GM12872 (cell line): Measurements from ENCODE around the gene BCAT1.

Experiments
- TF ChIP-seq, protein P1 (sequence below): IDR thresholded peaks from 3 replicates; pipeline ENCODE4 v1.5.1; 2011; ENCODE audit warnings: low read depth, mild to moderate bottlenecking, low read length, moderate library complexity; ENCODE audit not compliant: insufficient read depth

The BCAT1 gene

DNA sequence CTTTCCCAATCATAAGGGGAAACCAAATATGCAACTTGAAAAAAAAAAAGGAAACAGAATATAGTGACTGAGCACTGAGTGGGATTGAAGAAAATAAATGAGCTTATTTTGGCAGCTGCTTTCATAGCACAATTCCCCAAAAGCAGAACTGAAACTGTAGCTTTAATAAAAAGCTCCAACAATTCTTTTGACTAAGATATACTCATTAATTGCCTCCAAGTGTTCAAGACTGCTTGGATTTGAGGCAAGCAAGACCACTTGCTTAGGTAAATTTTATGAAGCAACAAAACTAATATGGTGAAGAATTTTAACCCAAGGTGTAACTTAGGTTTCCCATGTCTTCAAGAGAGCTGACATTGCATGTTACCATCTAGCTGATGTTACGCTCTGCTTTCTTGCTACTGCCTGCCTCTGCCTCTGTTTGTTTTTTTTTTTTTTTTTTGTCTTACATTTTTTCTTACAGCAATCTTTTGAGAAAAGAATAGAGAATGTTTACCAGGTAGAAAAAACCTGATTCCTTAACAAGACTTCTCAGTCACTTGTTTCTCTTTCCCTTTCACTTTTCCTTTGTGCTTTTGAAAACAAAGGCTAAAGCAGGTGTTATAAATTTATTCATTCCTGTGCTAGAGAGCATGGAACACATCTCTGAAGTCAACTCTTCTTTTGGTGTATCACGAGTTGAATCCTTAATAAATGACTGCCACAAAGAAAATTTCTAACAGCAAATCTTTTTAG, 134.4 kb downstream of the BCAT1 start:
- TF ChIP-seq, protein P1, sequence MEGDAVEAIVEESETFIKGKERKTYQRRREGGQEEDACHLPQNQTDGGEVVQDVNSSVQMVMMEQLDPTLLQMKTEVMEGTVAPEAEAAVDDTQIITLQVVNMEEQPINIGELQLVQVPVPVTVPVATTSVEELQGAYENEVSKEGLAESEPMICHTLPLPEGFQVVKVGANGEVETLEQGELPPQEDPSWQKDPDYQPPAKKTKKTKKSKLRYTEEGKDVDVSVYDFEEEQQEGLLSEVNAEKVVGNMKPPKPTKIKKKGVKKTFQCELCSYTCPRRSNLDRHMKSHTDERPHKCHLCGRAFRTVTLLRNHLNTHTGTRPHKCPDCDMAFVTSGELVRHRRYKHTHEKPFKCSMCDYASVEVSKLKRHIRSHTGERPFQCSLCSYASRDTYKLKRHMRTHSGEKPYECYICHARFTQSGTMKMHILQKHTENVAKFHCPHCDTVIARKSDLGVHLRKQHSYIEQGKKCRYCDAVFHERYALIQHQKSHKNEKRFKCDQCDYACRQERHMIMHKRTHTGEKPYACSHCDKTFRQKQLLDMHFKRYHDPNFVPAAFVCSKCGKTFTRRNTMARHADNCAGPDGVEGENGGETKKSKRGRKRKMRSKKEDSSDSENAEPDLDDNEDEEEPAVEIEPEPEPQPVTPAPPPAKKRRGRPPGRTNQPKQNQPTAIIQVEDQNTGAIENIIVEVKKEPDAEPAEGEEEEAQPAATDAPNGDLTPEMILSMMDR, result no peak

DNA sequence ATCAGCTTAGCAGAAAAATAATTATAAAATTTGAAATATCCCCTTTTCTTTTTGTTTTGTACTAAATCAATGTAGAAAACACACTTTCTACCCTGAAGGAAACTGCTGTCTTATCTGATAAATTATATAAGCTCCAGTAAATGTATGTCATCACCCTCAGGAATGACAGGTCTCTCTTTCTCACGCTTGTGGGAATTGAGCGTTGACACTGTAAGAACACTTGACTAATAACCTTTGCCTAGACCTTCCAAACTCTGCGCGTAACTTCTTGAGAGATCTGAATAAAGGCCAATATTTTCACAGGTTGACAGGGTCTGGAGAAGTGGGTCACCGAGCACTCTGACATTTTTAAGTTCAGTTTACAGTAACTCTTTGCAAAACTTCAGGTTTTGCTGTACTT, 138.5 kb downstream of the BCAT1 start:
- TF ChIP-seq, protein P1, result no peak

DNA sequence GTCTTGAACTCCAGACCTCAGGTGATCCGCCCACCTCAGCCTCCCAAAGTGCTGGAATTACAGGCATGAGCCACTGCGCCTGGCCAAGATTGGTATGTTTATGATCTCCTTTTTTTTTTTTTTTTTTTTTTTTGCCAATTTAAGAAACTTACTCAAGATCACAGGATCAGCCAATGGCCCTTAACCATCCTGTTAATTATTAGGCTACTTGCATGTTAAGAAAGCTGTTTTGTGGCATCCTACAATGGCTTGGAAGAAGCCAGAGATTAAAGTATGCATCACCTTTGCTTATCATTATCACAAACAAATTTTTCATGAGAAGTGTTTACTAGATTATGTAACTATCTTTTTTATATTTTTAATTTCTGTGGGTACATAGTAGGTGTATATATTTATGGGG, 140.2 kb downstream of the BCAT1 start:
- TF ChIP-seq, protein P1, result no peak

DNA sequence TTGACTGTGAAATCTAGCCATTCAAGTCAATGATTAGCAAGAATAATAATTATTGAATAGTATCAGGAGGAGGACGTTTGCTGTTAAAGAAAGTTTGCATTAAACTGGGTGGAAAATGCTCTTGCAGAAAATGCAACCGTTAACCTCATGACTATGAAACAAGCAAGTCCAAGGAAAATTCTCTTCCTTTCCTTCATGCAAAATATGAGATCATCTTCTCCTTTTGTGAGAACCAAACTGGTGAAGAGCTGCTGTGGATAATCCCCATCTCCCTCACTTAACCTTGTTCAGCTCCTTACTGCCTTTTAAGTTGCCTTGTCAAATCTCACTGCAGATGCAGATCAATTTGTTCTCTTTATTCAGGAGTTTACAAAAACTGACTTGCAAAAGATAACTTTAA, 142.5 kb downstream of the BCAT1 start:
- TF ChIP-seq, protein P1, result no peak

DNA sequence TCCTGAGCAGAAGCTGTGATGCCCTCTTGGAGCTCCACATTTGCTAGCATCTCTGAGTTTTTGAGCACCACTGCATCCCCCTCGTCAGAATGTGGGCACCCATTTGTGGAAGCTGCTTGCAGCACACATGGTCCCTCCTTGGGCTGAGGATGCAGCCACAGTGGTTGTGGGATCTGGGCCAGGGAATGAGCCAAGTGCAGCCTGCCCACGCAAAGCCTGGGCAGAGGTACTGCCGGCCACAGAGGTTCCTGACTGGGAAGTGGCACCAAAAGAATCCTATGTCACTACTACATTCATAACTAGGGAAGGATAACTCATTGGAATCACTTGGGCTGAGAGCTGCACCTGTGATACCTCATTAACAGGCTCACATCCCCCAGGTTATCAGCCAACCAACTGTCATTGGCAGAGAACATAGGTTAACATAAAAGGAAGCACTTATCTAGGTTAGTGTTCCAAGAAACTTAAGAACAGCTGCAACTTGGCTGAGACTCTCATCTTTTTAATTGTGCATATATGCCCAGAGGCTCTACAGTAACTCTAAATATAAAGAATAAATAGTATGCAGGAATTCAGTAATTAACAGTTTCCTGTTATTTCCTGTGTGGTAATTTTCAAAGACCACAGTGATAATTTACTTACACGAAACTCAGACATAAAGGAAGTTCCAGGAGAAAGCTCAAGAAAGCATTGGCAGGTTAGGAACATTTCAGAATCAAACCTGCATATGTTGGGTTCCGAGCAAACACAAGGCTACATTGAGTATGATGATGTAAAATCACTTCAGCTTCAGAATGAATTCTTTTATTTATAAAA, 145.3 kb downstream of the BCAT1 start:
- TF ChIP-seq, protein P1, result no peak

DNA sequence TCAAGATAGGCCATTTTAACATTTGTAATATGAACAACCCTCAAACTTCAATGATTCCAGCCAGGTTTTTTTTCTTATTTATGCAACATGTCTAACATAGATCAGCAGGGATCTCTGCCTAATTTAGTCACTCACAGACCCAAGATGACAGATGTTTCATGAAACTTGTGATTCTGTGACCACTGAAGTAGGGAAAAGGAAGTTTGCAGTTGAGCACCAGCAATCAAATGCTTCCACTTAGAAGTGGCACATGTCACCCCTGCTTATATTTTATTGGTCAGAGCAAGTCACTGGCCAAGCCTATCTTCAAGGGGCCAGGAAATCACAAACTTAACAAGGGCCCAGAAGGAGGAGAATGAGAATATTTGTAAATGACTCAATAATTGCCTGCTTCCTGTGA, 150.6 kb downstream of the BCAT1 start:
- TF ChIP-seq, protein P1, result no peak

DNA sequence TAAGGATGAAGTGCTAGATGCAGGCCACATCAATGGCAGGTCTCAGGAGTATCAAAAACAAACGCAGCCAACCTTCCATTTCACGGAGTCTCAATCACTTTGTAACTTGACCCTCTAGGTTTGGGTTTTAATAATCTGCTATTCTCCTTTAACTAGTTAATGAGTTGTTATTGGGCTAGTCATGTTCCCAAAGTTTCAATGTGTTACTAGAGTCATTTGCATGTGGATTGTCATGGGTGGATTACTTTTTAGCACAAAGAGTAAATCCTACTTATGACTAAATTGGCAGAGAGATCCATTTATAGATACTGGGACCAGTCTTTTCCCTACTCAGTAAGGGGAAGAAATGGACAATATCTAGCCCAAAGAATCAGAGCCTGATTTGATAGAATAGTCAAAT, 151.0 kb downstream of the BCAT1 start:
- TF ChIP-seq, protein P1, result no peak
